Sciatic nerve (tissue), 2 donors: ENCODE results near the gene SPATC1L. TPM values are rescaled to one million over a fixed set of nuclear protein-coding genes. Genes with fewer than 3 reads are reported as not detected.
A peak's percentile ranks its signal among the peaks of the same experiment; 100 is the strongest.
"Not testable (repeated sequence)": the region's sequence is repeated elsewhere in the genome, so short reads cannot be mapped to it uniquely, and the experiment has no call there.

Experiments used
- ATAC-seq: fragments of 200-7000 bp; cut with Tn5 transposase; one replicate; pipeline ENCODE4 v1.9.1; 2020; ENCODE audit warnings: mild to moderate bottlenecking, moderate library complexity
- DNase-seq: peaks from one replicate; pipeline ENCODE4 v3.0.0-alpha.2; 2020; ENCODE audit warnings: low spot score
- intact Hi-C: fragments of 100-400 bp; cut with DNase I; formaldehyde crosslinking; loops from one replicate; pipeline ENCODE4 v1.14.2; 2022
- total RNA-seq: library from RNA; stranded (reverse); fragmentation: NEBNext Ultra II Directional; extraction: Animal tissue kit (Norgen Biotek cat#: 25700); gene quantifications from one replicate; pipeline ENCODE4 v1.2.1, GENCODE V29; 2021
- donor health status: DM: no; HTN: no; CAD: no.
- donor health status: DM: no; HTN: no; CAD: no.

SPATC1L gene
- total RNA-seq, 1 donor from 2014 or later = 9.9 TPM

DNA sequence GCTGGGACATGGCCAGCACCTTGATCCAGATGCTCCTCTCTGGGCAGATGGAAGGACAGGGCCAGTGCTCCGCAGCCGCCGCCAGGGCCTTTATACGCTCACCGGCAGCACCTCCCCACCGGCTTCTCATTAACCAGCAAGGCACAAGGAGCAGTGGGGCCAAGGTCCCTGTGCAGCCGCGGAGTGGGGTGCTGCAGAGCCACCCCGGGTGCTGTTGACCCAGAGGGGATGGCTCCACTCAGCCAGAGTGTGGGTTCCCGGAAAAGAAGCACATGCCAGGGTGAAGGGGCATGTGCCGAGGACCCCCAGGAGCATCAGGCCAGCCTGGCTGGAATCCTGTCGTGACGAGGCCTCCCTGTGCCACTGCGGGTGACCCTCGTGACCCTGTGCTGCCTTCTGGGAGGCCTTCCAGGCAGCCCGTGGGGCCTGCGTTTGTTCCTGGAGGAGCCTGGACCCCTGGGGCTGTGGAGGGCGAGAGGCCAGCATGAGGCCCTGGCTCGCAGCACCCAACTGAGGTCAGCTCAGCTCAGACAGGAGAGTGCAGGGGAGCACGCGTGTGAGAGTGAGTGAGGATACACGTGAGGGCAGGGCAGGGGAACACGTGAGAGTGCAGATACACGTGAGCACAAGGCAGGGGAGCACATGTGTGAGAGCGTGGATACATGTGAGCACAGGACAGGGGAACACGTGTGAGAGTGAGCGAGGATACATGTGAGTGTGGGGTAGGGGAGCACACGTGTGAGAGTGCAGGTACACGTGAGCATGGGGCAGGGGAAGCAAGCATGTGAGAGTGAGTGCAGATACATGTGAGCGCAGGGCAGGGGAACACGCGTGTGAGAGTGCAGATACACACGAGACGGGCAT lies 28.5 kb downstream of the SPATC1L start, which contains the start of gene FTCD:
Gene FTCD (minus strand): TSS at position 66 of the 864 bp plus-strand sequence. CDS start 56 bp downstream, at position 10.
- intact Hi-C loops = no loop called here
- DNase-seq (peak; percentile 53), ATAC-seq (no peak)

DNA sequence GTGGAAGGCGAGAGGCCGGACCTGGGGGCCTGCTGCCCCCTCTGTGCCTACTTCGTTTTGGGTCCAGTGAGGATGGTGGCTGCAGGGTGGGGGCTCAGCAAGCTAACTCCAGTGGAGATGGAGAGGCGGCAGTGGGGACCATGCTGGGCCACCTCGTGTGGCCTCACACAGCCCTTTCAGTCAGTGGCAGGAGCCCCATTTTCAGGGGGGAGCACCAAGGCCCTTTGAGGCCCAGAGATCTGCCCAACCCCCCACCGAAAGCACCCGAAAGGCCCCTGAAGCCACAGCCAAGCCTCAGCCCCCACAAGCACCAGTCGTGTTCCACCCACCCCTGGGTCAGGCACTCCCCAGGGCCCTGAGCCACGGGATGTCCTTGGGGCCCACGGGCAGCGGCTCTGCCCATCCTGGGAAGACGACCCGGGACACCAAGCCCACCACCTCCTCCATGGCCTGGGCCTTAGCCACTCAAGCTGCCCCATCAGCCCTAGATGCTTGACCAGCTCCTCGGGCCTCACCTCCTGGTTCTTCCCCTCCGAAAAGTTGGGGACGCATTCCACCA lies 29.2 kb downstream of the SPATC1L start:
- DNase-seq (peak; percentile 56), ATAC-seq (no peak)
- intact Hi-C loops = no loop called here

DNA sequence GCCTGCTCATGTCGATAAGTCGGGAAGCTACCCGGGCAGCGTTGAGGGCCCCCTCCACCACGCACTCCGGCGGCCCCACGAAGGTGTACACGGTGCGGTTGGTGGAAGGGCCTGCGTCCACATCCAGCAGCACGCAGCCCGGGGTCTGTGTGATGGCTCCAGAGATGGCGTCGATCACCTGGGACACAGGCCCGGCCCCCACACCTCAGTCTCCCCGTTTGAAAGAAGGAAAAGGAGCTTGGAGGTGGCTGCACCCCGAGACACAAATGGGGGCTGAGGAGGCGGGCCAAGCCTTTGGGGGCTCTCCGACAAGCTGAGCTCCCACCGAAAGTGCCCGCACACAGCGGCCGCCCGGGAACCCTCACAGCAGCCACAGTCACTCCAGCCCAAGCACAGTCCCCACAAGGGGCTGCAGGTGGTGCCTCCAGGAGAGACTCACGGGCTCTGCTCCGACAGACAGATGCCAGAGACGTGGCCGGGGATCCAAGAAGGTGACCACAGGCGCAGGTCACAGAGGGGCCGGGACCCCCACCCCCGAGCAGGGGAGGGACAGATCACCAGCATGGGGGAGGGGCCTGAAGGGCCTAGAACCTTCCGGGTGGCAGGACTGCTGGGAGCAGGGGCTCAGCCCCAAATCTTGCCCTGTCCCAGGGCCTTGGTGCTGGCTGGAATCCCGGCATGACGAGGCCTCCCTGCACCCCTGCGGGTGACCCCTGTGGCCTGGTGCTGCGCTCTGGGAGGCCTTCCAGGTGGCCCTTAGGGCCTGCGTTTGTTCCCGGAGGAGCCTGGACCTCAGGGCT lies 29.9 kb downstream of the SPATC1L start:
- ATAC-seq = no peak
- DNase-seq = peak; percentile 53
- intact Hi-C loops = no loop called here

DNA sequence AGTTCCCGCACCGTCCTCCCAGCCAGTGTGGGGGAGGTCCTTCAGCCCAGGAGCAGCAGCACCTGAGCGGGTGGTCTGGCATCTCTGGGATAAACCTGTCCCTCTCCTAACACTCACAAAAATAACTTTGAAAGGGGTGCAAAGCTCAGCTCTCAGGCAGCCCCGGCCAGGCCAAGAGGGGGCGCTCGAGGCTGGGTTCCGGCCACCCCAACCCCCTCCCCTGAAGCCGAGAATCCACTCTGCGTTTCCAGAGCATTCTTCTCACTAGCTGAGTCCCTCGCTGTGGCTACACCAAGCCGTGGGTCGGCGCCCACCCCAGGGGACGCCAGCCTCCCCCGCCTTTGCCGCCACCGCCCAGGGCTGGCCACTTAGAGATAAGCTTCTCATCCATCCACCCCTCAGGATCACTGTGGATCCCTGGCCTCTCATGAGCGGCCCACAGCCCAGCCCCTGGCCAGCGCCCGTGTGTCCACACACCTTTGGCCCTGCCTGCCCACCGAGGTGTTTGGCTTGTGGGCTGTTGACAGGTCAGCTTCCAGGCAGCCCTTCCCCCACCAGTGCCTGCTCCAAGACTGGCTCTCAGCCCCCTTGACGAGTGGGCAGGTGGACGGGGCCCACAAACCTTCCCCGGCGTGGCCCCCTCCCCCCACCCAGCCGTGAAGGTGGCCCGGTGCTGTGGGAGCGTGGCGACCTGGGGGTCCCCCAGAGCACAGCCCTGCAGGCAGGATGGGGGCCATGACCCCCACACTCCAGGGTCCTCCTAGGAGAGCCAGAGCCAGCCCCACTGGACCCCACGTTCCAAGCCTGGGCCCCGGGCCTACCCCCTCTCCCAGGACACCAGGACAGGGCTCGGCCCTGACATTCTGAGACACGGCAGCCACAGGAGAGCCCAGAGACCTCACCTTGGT lies 30.8 kb downstream of the SPATC1L start:
- intact Hi-C loops = no loop called here
- ATAC-seq (peak; percentile 49), DNase-seq (peak; percentile 78)

DNA sequence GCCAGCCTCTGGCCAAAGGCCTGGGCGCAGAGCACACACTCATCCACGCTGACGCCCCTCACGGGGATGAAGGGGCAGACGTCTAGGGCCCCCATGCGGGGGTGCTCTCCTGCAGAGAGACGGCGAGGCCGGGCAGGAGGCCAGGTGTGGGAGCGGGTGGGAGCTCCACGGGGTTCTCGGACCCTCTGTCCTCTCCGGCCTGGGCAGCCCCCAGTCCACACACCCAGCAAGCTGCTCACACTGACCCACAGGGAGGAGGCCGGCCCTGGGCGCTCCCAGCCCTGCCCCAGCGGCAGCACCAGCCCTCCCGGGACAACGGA lies 31.4 kb downstream of the SPATC1L start:
- intact Hi-C loops = no loop called here
- ATAC-seq (peak; percentile 3), DNase-seq (peak; percentile 64)

DNA sequence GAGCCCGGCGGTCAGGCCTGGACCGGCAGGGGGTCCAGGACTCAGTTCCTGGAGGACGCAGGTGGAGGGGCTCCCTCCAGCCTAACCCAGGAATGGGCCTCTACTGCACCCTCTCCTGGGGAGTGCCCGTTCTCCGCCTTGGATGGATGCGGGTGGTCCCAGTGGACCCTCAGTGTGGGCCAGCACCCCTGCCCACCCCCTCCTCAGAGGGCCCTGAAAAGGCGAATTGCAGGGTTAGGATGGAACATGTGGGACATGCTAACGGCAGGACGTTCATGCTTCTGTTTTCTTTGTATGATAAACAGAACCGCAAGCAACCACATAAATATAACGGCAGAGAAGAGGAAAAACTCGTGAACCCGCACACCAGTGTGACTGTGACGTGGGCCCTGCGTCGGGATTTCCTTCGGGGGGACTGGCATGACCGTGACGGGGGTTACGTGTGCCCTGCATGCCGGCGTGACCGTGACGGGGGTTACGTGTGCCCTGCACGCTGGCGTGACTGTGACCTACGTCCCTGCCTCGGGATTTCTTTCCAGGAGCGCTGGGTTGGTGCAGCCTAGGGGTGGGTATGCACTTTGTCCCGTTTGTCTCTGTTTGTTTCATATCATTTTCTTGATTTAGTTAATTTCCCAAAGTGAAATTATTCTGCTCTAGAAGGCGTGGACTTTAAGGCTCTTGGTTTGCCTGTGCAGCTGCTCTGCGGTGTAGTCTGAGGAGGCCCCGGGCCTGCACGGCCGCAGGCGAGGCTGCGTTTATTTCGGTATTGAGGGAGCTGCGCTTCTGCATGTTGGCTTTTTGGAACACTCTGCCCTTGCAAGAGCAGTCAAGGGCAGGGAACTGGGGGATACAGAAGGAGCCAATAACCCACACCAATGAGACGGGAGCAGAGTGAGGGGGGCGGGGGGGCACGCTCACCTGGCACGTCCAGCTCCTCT lies 32.0 kb downstream of the SPATC1L start:
- ATAC-seq (no peak), DNase-seq (peak; percentile 57)
- intact Hi-C loops = no loop called here

DNA sequence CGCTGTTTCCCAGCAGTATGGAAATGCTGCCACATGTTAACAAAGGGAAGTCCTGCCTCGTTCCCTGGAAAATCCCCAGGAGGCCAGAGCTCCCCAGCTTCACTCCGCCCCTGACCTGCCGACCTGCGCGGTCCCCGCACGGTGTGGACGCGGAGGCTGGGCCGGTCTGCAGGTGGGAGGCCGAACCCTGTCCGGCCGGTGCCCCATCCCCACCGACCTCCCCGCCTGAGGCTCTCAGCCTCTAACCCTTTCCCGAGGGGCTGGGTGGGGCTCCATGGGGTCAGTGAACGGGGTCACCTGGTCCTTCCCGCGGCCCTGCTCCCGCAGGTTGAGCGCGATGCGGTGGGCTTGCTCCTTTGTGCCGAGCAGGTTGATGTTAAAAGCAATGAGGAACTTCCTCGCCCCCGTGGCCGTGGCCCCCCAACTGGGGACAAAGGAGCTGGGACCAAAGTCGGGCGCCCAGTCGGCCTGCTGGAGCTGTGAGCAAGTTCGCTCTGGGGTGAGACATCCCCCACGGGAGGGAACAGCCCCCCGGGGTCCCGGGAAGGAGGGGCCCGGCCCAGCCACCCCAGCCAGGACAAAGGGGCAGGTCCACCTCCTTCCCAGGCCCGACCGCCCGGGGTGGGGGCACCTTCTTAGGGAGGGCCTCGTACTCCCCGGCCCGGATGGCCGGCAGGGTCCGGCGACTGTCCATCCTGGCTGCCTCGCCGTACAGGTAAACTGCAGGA lies 32.8 kb downstream of the SPATC1L start:
- DNase-seq (peak; percentile 57), ATAC-seq (no peak)
- intact Hi-C loops = no loop called here

DNA sequence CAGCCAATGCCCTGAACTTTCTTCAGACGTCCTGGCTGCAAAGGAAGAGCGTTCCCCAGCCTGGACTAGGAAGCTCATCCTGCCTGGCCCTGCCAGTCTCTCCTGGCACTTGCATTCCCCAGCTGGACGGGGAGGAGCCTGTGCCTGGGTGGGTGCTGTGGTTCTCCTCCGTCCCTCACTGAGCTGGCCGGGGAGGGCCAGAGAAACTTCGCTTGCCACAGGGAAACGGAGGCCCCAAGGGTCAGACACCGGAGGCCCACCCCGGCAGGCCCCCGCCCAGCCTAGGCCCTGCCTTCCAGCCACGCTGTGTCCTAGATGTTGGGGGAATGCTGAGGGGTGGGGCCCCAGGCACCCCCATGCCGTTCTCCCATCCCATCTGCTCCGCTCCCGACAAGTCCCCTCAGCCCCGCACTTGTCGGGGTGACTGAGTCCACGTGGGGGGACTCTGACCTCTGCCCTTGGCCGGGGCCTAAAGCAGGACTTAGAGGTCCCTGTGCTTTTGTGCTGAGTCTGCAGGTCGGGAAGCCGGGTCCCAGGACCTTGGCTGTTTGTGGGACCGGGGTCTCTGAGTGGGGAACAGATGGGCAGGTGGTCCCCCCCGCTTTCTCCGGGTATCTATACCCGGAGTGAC lies 33.7 kb downstream of the SPATC1L start:
- no peak for ATAC-seq
- DNase-seq = peak; percentile 48
- intact Hi-C loops = no loop called here

DNA sequence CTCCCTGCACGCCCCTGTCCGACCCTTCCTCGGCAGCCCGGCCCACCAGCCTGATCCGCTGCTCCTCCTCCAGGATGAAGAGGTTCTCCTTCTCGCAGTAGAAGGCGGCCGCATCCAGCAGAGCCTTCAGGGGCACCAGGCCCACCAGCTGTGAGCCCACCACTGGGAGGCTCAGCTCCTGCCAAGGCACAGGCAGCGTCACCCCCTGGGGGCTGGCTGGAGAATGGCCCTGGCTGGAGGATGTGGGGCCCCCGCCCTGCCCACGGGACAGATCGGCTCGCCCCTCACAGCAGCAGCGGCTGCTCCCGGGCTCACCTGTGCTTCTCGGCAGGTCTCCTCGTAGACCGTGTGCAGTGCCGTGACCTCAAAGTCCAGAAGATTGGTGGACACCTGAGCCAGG lies 34.2 kb downstream of the SPATC1L start:
- ATAC-seq = no peak
- intact Hi-C loops = no loop called here
- DNase-seq = peak; percentile 57

DNA sequence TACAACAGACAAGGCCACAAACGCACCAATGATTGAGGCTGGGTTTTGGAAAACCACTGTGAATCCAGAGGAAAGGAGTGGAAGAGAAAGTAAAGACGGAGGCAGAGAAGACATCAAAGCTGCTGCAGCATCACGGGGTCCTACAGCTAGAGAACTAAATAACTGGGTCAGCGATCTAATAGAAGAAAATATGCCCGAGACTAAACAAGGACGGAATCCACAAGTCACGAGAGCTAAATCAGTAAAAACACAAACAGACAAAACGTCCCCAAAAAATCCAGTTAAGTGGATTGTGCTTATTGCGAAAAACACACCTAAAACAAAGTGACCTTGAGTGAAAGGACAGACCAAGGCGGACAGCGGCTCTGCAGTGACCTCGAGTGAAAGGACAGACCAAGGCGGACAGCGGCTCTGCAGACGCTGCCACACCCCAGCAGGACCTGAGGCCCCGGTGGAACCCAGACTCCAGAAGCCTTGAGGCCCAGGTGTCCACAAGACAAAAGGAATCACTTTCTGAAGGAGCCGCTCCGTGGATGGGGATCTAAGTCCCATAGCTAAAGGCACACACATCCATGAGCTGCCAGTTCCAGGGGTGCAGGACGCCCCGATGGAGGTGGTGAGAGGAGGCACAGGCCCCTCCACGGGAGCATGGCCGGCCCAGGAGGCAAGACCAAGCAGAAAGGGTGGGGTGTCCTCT lies 34.9 kb downstream of the SPATC1L start:
- DNase-seq = peak; percentile 53
- no peak for ATAC-seq
- intact Hi-C loops = no loop called here

DNA sequence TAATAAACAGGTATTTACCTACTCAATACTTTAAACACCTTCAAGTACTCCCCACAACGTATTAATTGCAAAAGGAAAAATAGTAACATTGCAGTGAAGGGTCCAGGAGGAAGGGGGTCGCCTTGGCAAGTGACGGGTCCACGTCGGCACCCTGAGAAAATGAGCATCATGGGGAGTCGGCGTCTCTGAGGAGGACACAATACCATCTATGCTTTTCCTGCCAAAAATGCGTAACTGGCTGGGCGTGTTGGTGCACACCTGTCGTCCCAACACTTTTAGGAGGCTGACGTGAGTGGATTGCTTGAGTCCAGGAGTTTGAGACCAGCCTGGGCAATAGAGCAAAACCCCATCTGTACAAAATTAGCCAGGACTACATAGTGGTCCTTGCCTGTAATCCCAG lies 36.2 kb downstream of the SPATC1L start:
- intact Hi-C loops = no loop called here
- DNase-seq (peak; percentile 36), ATAC-seq (no peak)

DNA sequence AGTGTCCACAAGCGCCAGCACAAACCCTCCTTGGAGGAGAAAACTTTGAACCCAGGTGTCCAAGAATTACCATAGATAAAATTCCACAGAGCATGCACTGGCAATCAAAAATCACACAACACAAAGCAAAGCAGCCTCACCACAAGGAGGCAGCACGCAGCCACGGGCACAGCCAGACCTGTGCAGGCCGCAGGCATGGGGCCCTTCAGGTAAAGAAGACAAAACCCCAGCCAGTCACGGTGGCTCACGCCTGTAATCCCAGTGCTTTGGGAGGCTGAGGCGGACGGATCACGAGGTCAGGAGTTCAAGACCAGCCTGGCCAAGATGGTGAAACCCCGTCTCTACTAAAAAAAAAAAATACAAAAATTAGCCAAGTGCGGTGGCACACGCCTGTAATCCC lies 36.8 kb downstream of the SPATC1L start:
- intact Hi-C loops, ATAC-seq: not testable (repeated sequence)
- DNase-seq = peak; percentile 53

DNA sequence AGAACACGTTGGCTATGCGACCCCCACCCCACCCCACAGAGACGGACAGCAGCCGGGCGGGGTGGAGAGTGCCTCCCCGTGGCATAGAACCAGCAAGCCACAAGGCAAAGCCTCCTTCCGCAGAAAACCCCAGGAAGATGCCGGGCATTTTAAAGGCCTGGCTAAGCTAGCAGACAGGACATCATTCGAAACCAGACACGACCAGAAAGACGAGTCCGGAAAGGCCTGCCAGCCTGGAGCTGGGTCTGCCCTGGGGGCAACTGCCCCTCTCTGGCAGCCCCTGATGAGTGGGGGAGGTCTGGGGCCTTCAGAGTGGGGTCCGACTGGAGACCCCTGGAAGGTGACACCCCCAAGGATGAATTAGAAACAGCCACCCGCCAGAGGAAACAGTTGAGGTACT lies 37.4 kb downstream of the SPATC1L start:
- intact Hi-C loops = no loop called here
- ATAC-seq (no peak), DNase-seq (peak; percentile 40)

DNA sequence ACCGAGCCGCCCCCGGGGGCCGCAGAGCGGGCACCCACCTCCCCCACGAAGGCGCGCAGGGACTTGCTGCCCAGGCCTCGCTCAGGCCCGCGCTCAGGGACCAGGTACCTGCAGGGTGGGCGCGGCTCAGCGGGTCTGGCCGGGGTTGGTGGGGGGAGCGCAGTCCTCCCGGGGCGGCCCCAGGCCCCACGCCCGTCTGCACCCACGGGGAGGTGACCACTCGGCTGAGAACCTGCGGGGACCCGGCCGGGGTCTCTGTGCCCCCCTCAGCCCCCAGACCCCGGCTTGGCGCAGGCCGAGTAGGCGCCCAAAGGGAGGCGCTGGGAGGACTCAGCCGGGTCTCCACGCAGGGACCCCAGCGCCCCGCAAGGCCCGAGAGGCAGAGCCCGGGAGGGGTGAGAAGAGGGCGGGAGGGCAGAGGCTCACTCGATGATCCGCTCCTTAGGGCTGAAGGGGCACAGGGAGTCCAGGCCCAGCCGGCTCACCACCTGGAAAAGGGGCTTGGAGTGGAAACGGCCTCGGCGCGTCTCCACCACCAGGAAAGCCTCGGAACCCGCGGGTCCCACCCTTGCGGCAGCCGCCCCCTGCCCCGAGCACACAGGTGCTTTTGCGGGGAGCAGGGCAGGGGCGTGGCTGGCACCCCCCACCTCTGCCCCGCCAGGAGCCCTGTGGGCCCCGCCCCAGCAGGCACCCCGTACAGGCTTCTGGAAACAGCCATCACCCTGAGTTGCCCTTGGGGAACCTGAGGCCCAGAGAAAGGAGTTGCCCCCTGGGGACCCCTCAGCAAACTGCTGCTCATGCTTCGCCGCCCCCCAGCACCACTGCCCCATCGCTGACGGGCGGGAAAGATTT lies 38.2 kb downstream of the SPATC1L start:
- ATAC-seq (no peak), DNase-seq (peak; percentile 59)
- intact Hi-C loops = no loop called here

DNA sequence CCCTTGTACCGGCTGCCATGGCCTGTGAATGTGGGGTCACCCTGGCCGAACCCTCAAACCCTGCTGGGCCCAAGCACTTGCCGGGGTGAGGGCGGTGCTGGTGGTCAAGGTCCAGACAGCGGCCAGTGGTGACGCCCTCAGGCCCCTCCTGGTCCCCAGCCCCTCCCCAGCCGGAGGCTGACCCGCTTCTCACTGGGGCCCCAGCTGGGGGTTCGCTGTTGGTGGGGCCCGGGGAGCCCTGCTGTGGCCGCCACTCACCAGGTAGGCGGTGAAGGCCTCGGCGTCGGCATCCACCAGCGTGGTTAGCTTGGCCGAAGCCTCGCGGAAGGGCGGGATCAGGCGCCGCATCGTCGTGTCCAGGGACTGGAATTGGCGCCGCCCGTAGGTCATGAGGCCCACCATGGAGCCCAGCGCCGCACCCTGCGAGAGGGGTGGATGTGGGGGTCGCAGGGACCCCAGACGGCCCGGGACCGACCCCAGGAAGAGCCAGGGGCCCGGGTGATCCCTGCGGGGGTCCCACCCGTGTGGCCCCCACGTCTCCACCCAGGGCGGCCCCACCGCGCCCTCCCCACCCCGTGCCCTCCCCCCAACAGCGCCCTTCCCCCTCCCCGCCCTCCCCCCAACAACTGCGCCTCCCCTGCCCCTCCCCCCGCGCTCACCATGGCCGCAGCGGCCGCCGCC lies 39.0 kb downstream of the SPATC1L start:
- ATAC-seq (no peak), DNase-seq (peak; percentile 54)
- intact Hi-C loops = no loop called here
